Activated gamma-delta T cell treated with Interleukin-2 at 50 U/mL for 16 hours (primary cell): ENCODE data around the gene SLC49A3.
"Not testable (repeated sequence)": the region's sequence is repeated elsewhere in the genome, so short reads cannot be mapped to it uniquely, and the experiment has no call there.

Source experiments
- DNase-seq: peaks from one replicate; pipeline ENCODE4 v3.0.0-alpha.2; 2020

SLC49A3 gene

DNA sequence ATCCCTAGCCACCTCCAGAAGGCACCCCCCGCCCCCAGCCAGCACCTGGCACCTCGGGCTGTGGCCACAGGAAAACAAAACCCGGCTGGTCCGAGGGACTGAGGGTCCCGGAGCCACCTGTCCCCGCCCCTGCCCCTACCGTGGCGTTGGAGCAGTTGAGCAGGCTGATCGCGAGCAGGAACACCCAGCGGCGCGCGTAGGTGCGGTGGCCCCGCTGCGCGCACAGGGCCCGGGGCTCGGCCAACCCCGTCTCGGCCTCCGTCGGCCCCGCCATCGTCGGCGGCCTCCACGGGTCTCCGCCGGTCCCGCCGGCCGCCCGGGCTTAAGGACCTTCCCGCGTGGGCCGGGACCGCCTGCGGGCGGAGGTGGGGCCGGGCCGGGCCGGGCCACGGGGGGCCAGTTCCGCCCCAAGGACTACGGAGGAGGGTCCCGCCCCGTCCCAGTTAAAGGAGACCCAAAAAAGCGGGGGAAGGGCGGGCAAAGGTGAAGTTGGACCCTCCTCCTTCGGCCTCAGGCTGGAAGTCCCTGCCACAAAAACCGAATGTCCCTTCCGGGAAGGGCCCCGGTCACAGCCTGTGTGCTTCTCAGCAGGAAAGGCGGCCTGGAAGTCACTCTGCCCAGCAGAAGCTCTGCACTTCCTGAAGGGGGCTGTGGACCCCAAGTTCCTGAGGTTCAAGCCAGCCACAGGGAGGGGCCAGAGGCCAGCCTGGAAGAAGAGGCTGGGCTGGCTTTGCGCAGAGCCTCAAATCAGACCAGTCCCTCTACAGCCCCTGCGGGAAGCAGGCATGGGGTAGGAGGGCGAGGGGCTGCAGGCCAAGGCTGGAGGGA is at the start of gene SLC49A3:
TSS of gene SLC49A3 (minus strand) at position 298 of the 828 bp plus-strand sequence. CDS start at position 274, 24 bp downstream.
- DNase-seq: no peak

- not testable (repeated sequence) for DNase-seq
Measured at GRCh38 chr4:736561-736960, 47.6 kb upstream of the SLC49A3 start.

DNA sequence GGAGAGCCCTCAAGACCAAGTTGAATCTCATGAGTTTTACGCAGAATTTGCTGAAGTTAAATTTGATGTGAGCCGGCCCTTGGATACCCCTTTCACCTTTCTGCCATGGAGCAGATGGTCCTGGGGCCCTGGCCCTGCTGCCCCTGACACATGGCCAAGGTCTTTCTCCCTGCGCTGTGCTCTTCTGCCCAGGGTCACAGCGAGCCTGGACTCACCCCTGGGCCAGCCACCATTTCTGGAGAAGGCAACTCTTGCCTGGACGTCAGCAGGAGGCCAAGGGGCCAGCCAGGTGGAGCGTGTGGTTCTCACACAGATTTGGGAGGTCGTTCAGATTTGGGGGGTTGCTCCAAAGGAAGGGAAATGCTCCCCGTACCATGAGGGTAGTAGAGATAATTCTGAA is 46.6 kb upstream of the SLC49A3 start:
- DNase-seq: no peak

DNA sequence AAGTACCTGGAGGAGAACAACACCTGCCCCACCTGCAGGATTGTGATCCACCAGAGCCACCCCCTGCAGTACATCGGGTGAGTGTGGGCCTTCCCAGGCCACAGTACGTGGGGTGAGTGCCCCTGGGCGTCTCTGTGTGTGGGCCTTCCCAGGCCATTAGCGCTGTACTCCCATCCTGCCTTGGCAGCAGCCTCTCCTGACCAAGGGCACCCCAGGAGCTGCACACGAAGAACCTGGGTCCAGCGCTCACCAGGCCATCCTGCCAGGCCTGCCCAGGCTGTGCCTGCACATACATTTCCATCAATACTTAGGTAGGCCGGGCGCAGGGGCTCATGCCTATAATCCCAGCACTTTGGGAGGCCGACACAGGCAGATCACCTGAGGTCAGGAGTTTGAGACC is 46.0 kb upstream of the SLC49A3 start:
- no peak for DNase-seq

DNA sequence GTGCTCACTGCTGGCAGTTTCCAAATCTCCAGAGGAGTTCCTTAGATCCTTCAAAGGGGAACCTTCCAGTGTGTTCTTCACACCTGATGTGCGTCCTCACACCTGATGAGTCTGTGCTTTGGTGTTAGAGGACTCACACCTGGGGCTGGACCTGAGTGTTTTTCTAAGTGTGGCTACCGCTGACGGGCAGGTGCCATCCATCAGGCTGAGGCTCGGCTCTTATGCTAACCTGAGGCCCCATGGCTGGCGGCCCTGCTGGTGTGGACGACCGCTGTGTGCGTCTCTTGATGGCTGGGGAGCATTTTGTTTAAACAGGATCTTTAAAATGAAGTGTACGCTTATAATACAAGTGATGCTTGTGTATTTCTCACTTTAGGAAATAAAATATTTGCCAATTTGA is 45.1 kb upstream of the SLC49A3 start:
- DNase-seq: no peak

- no peak for DNase-seq
Measured at GRCh38 chr4:733631-733980, 44.7 kb upstream of the SLC49A3 start.

GRCh38 chr4:732911-733630 is 44.1 kb upstream of the SLC49A3 start:
- no peak for DNase-seq

- DNase-seq: no peak
Measured at GRCh38 chr4:732486-732885, 43.5 kb upstream of the SLC49A3 start.

DNA sequence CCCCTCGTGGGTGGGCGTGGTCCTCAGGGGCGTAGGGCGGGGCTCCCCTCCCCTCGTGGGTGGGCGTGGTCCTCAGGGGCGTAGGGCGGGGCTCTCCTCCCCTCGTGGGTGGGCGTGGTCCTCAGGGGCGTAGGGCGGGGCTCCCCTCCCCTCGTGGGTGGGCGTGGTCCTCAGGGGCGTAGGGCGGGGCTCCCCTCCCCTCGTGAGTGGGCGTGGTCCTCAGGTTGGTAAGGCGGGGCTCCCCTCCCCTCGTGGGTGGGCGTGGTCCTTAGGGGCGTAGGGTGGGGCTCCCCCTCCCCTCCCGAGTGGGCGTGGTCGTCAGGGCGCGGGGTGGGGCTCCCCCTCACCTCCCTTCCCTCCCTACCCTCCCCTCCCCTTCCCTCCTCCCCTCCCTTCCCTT is 43.0 kb upstream of the SLC49A3 start:
- not testable (repeated sequence) for DNase-seq

GRCh38 chr4:730946-731904 is 42.3 kb upstream of the SLC49A3 start:
- DNase-seq: not testable (repeated sequence)

GRCh38 chr4:730511-730910 is 41.6 kb upstream of the SLC49A3 start:
- no peak for DNase-seq

DNA sequence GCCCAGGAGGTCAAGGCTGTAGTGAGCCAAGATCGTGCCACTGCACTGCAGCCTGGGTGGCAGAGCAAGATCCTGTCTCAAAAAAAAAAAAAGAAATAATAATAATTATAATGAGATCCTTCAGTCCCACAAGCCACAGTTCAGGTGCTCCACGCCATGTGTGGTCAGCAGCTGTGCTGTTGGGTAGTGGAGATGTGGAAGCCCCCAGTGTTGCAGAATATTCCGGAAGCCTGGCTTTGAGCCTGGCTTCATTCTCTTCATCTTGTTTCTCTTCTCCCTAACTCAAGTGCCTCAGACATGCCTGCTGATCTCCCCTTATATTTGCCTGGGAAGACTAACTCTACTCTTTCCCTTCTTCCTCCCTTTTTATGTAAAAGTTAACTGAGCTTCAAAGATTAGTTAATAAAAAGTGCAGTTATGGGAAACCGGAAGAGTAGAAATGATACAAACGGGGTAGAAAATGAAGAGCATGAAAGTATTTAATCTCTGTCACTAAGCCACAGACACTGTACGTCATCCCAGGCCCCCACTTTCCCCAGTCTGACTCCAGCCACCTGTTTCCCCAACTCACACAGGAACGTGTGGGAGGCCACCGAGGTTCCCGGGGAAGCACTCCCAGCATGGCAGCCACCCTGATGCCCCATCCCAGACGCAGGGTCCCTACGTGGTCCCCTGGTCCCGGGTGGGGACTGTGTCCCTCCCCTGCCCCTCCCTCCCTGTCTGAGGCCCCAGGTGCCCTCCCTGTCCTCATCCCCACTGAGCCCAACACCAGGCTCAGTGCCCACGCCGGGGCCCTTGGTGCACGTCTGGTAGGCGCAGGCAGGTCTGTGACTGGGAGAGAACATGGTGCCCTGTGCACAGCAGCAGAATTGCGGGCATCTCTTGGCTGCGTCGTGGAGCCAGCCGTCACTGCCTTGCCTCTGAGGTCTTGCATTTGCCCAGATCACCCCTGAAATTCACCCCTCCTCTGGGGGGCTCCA is 40.7 kb upstream of the SLC49A3 start:
- DNase-seq: no peak

DNA sequence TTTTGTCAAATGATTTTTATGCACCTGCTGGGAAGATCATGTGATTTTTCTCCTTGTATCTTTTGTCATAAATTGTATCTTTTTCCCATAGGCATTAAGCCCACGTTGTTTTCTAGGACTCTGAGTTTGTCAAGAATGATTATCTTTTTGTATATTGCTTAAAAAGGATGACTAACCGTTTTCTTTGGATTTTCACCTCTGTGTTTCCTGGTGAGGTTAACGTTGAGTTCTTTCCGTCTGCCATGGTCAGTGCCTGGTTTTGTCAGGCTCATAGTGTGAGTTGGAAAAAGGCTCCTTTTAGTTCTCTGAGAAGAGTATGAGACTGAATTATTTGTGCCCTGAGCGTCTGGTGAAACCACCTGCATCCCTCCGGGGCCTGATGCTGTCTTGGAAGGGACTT is 38.6 kb upstream of the SLC49A3 start:
- DNase-seq: no peak

DNA sequence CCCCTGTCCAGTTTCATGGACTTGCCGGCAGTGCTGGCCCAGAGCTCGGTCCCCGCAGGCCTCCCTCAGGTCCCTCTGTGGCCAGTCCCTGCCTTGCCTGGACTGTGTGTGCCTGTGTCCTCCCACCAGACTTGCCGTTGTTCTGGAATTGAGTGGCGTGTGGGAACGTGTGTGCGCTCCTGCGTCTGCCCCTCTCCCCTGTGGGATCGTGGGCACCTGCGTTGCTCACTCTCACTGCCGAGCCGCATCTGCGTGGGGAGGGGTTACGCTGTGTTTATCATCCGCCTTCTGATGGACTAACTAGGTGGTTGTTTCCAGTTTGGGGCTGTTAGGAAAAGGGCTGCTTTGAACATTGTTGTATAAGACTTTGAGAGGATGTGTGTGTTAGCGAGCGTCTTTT is 37.9 kb upstream of the SLC49A3 start:
- no peak for DNase-seq

GRCh38 chr4:726235-726787 is 37.4 kb upstream of the SLC49A3 start:
- no peak for DNase-seq

DNA sequence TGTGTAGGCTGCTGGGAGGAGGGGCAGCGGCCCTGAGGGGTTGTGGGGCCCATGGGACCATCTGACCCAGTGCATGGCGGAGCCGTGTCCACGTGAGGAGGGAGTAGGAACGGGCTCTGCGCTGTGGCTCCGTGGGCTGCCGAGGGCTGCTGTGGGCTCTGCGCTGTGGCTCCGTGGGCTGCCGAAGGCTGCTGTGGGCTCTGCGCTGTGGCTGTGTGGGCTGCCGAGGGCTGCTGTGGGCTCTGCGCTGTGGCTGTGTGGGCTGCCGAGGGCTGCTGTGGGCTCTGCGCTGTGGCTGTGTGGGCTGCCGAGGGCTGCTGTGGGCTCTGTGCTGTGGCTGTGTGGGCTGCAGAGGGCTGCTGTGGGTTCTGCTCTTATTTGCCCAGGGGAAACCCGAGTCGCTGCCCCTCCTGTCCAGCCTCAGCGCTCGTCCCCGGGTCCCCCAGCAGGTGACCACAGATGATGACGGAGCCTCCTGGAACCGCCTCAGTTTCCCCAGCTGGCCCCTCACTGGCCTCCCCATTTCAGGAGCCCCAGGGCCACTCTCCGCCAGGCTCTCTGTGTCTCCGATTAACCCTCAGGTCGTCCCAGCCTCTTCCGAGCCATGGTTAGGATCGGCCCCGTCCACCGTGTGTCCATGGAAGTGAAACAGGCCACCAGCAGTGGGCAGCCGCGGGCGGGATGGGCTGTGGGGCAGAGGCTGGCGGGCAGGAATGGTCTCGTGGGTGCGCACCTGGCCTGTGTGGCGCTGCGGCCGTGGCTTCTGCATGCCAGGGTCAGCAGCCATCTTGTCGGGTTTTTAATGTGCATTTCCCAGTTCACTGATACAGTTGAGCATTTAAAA is 36.7 kb upstream of the SLC49A3 start:
- no peak for DNase-seq

GRCh38 chr4:723751-724530 is 35.0 kb upstream of the SLC49A3 start:
- DNase-seq: no peak

DNA sequence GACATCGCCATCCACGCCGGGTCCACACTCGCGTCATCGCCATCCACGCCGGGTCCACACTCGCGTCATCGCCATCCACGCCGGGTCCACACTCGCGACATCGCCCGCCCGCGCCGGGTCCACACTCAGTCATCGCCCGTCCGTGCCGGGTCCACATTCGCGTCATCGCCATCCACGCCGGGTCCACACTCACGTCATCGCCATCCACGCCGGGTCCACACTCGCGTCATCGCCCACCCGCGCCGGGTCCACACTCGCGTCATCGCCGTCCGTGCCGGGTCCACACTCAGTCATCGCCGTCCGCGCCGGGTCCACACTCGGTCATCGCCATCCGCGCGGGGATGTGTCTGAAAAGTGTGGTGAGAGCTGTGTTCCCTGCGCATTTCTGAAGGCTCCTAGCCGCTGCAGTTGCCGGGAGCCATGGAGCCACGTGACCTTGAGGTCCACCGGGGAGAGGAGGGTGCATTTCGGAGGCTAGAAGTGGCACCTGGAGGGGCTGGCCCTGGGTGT is 34.0 kb upstream of the SLC49A3 start:
- no peak for DNase-seq

DNA sequence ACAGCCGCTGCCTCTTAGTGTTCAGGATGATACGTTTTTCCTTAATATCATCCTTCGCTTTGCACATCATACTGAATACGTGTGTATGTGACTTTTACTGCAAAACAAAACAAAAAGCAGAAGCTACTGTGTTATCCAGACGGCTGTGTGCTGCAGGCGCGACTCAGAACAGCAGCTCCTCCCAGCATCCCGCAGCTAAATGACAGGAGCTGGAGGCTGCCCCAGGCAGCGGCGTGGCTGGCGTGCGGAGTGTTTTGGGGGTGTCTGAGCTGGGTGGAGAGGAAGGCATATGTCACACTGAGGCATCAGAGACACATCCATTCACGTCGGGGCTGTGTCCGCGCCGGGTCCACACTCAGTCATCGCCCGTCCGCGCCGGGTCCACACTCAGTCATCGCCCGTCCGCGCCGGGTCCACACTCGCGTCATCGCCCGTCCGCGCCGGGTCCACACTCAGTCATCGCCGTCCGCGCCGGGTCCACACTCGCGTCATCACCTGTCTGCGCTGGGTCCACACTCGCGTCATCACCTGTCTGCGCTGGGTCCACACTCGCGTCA is 33.3 kb upstream of the SLC49A3 start:
- DNase-seq: no peak
